GM18867 (cell line): Measurements from ENCODE around the gene EGFR.

Experiments used
- ATAC-seq: cut with Tn5 transposase; IDR thresholded peaks from one replicate; pipeline ENCODE4 v1.9.1; 2021; ENCODE audit warnings: mild to moderate bottlenecking, moderate library complexity; ENCODE audit not compliant: unreplicated experiment

EGFR gene

GRCh38 chr7:55205124-55205955, 186.5 kb downstream of the EGFR start:
- ATAC-seq, result no peak

GRCh38 chr7:55206235-55207029, 187.6 kb downstream of the EGFR start:
- peak; percentile 67 for ATAC-seq

GRCh38 chr7:55207436-55208125, 188.8 kb downstream of the EGFR start:
- no peak for ATAC-seq

GRCh38 chr7:55209366-55209765, 190.5 kb downstream of the EGFR start:
- no peak for ATAC-seq

GRCh38 chr7:55210176-55210575, 191.4 kb downstream of the EGFR start:
- ATAC-seq, result no peak

- ATAC-seq, result no peak
These were observed 191.9 kb downstream of the EGFR start for GRCh38 chr7:55210716-55211115.

GRCh38 chr7:55211726-55212125, 192.9 kb downstream of the EGFR start:
- ATAC-seq, result no peak

- ATAC-seq, result no peak
These were observed 193.4 kb downstream of the EGFR start for GRCh38 chr7:55212176-55212575.

GRCh38 chr7:55212838-55213237, 194.0 kb downstream of the EGFR start:
- ATAC-seq, result no peak

- ATAC-seq, result no peak
These were observed 195.9 kb downstream of the EGFR start for GRCh38 chr7:55214707-55215106.

- no peak for ATAC-seq
These were observed 204.2 kb downstream of the EGFR start for GRCh38 chr7:55223023-55223422.

- no peak for ATAC-seq
These were observed 205.3 kb downstream of the EGFR start for GRCh38 chr7:55224111-55224510.

- no peak for ATAC-seq
These were observed 206.0 kb downstream of the EGFR start for GRCh38 chr7:55224810-55225209.

- no peak for ATAC-seq
These were observed 211.2 kb downstream of the EGFR start for GRCh38 chr7:55230014-55230413.

GRCh38 chr7:55231736-55232280, 213.0 kb downstream of the EGFR start:
- ATAC-seq, result no peak

GRCh38 chr7:55233001-55233400, 214.2 kb downstream of the EGFR start:
- no peak for ATAC-seq

- ATAC-seq, result no peak
These were observed 215.6 kb downstream of the EGFR start for GRCh38 chr7:55234408-55234807.

GRCh38 chr7:55235115-55235514, 216.3 kb downstream of the EGFR start:
- ATAC-seq, result no peak

GRCh38 chr7:55235801-55236200, 217.0 kb downstream of the EGFR start:
- no peak for ATAC-seq

GRCh38 chr7:55236476-55236875, 217.7 kb downstream of the EGFR start:
- no peak for ATAC-seq
